ENCODE measurements around the gene MT1M.

DNA sequence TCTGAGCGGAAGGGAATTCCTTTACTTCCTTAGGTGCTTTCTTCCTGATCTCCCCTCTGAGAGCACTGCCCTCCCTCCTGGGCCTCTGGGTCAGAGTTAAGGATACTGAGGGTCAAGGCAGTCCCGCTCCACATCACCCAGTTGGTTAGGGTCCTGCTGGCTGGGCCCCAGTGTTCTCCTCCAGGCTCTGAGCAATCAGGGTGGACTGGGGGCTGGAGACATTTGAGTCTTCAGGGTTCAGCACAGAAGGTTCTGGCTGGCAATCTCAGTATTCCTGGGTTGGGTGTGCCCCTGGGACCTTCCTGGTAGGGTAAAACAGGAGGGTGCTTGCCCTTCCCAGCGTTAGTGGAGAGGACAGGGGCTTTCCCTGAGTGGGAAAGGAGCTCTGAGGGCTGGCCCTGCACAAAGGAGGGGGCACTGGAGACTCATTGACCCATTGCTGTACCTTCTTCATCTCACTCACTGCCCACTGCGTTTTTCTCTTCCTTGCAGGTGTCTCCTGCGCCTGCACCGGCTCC lies 448 bp downstream of the MT1M start:
- TF ChIP-seq, protein P1, sequence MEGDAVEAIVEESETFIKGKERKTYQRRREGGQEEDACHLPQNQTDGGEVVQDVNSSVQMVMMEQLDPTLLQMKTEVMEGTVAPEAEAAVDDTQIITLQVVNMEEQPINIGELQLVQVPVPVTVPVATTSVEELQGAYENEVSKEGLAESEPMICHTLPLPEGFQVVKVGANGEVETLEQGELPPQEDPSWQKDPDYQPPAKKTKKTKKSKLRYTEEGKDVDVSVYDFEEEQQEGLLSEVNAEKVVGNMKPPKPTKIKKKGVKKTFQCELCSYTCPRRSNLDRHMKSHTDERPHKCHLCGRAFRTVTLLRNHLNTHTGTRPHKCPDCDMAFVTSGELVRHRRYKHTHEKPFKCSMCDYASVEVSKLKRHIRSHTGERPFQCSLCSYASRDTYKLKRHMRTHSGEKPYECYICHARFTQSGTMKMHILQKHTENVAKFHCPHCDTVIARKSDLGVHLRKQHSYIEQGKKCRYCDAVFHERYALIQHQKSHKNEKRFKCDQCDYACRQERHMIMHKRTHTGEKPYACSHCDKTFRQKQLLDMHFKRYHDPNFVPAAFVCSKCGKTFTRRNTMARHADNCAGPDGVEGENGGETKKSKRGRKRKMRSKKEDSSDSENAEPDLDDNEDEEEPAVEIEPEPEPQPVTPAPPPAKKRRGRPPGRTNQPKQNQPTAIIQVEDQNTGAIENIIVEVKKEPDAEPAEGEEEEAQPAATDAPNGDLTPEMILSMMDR (IDR thresholded peaks at IDR 0.05) = no peak
- no peak for TF ChIP-seq POLR2A (IDR thresholded peaks at IDR 0.05)
